ENCODE measurements around the gene API5.
A peak's percentile ranks its signal among the peaks of the same experiment; 100 is the strongest.

DNA sequence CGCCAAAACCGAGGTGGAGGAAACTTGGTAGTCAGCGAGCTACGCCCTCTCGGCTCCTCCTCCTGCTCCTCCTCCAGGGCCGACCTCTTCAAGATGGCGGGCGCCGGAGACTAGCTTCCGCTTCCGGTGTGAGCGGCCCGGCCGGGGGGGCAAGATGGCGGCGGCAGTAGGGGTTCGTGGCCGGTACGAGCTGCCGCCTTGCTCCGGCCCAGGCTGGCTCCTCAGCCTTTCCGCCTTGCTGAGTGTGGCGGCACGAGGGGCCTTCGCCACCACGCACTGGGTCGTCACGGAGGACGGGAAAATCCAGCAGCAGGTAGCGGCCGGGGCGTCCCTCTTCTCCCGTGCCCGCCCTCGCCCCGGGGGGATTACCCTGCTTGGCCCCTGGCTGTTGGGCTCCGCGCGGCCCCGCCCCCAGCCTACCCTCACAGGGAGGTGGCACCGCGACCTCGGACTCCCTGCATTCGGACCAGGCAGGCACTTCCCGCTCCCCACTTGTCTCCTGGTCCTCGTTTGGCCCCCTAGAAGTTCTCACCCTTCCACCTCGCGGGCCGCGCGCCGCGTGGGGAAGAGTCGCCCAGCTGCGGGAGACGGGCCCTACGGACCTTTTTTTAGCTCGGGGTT lies 47.1 kb downstream of the API5 start, which contains the start of gene TTC17:
- TF ChIP-seq, protein P1, sequence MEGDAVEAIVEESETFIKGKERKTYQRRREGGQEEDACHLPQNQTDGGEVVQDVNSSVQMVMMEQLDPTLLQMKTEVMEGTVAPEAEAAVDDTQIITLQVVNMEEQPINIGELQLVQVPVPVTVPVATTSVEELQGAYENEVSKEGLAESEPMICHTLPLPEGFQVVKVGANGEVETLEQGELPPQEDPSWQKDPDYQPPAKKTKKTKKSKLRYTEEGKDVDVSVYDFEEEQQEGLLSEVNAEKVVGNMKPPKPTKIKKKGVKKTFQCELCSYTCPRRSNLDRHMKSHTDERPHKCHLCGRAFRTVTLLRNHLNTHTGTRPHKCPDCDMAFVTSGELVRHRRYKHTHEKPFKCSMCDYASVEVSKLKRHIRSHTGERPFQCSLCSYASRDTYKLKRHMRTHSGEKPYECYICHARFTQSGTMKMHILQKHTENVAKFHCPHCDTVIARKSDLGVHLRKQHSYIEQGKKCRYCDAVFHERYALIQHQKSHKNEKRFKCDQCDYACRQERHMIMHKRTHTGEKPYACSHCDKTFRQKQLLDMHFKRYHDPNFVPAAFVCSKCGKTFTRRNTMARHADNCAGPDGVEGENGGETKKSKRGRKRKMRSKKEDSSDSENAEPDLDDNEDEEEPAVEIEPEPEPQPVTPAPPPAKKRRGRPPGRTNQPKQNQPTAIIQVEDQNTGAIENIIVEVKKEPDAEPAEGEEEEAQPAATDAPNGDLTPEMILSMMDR (IDR thresholded peaks at IDR 0.05 in 8 of 11, conservative IDR thresholded peaks at IDR 0.05 in 3 of 11), result peak in 1 of 11 experiments; percentile 18
- TF ChIP-seq POLR2AphosphoS5 (IDR thresholded peaks at IDR 0.05), result peak; percentile 94 to 98 (median 96)
